ENCODE data around the gene SEPTIN14.
"Not testable (repeated sequence)": the region's sequence is repeated elsewhere in the genome, so short reads cannot be mapped to it uniquely, and the experiment has no call there.

- TF ChIP-seq CTCF, POLR2A (IDR thresholded peaks at IDR 0.05): not testable (repeated sequence)
Observed at GRCh38 chr7:55753274-55753862, 109.2 kb downstream of the SEPTIN14 start.

Measured in tibial nerve (tissue), 3 donors.